IMR-90 (cell line): ENCODE results near the gene ZNF513. TPM values are rescaled to one million over a fixed set of nuclear protein-coding genes. Genes with fewer than 3 reads are reported as not detected.

Experiments used
- ATAC-seq: fragments of 200-7000 bp; cut with Tn5 transposase; 2 replicates; pipeline ENCODE4 v1.9.1; 2020; ENCODE audit warnings: low read depth, mild to moderate bottlenecking, moderate library complexity
- BruUV-seq: library from RNA; stranded (reverse); fragments of 400-500 nt; replicated peaks from 2 replicates; lab custom pipeline; 2021; lab: Mats Ljungman, UMichigan
- CTCF ChIA-PET: fragments of 300-600 bp; formaldehyde crosslinking; extraction: SDS; loops from one replicate; lab custom pipeline; 2021; ENCODE audit warnings: antibody characterized with exemption; lab: Yijun Ruan, JAX
- POLR2A ChIA-PET: fragments of 300-600 bp; sonication (Branson Sonifier 250); formaldehyde crosslinking; loops from one replicate; lab custom pipeline; 2022; ENCODE audit warnings: antibody characterized with exemption; ENCODE audit not compliant: unreplicated experiment; lab: Charles Lee
- DNase-seq: peaks from one replicate; pipeline ENCODE4 v3.0.0; 2013
- H2AFZ ChIP-seq: replicated peaks from 2 replicates; pipeline ENCODE3; 2013; ENCODE audit warnings: low read length, mild to moderate bottlenecking; ENCODE audit not compliant: poor library complexity
- H2AK5ac ChIP-seq: 2 replicates; pipeline ENCODE4 v1.6.1; 2013; ENCODE audit warnings: low read depth, low read length, inconsistent platforms
- H2AK9ac ChIP-seq: replicated peaks from 2 replicates; pipeline ENCODE3; 2013; ENCODE audit warnings: mild to moderate bottlenecking, low read depth, low read length, moderate library complexity; ENCODE audit not compliant: poor library complexity
- H2BK120ac ChIP-seq: 2 replicates; pipeline ENCODE4 v1.6.1; 2013; ENCODE audit warnings: low read depth, low read length, inconsistent platforms
- H2BK15ac ChIP-seq: 3 replicates; pipeline ENCODE4 v1.6.1; 2013; ENCODE audit warnings: low read depth, low read length, inconsistent platforms
- H2BK20ac ChIP-seq: 2 replicates; pipeline ENCODE4 v1.6.1; 2013; ENCODE audit warnings: low read depth, mild to moderate bottlenecking, inconsistent platforms, low read length, moderate library complexity
- H2BK5ac ChIP-seq: 2 replicates; pipeline ENCODE4 v1.6.1; 2013; ENCODE audit warnings: mild to moderate bottlenecking, low read depth, low read length, inconsistent platforms; ENCODE audit not compliant: poor library complexity, severe bottlenecking
- H3K14ac ChIP-seq: replicated peaks from 2 replicates; pipeline ENCODE4 v1.6.1; 2013; ENCODE audit warnings: low read depth, low read length, inconsistent platforms
- H3K18ac ChIP-seq: 2 replicates; pipeline ENCODE4 v1.6.1; 2013; ENCODE audit warnings: low read depth, low read length, control low read depth
- H3K23ac ChIP-seq: 2 replicates; pipeline ENCODE4 v1.6.1; 2013; ENCODE audit warnings: low read depth, low read length, inconsistent platforms
- H3K27ac ChIP-seq: 2 replicates; pipeline ENCODE4 v1.5.1; 2013; ENCODE audit warnings: mild to moderate bottlenecking, control low read depth, low read length; ENCODE audit not compliant: insufficient read depth
- H3K27me3 ChIP-seq: 2 replicates; pipeline ENCODE4 v1.6.1; 2013; ENCODE audit warnings: low read length; ENCODE audit not compliant: control insufficient read depth, insufficient read depth
- H3K36me3 ChIP-seq: 2 replicates; pipeline ENCODE4 v1.6.1; 2013; ENCODE audit warnings: low read length, mixed read lengths; ENCODE audit not compliant: control insufficient read depth, insufficient read depth
- H3K4ac ChIP-seq: 2 replicates; pipeline ENCODE4 v1.6.1; 2013; ENCODE audit warnings: low read depth, low read length, inconsistent platforms
- H3K4me1 ChIP-seq: 2 replicates; pipeline ENCODE4 v1.6.1; 2013; ENCODE audit warnings: low read length, mixed read lengths; ENCODE audit not compliant: control insufficient read depth, insufficient read depth
- H3K4me2 ChIP-seq: 2 replicates; pipeline ENCODE4 v1.6.1; 2013; ENCODE audit warnings: low read depth, mild to moderate bottlenecking, control low read depth, low read length, moderate library complexity
- H3K4me3 ChIP-seq: 2 replicates; pipeline ENCODE4 v1.5.1; 2013; ENCODE audit warnings: low read depth, mild to moderate bottlenecking, control low read depth, low read length, moderate library complexity; ENCODE audit not compliant: insufficient read depth
- H3K56ac ChIP-seq: 2 replicates; pipeline ENCODE4 v1.6.1; 2013; ENCODE audit warnings: low read length, inconsistent platforms; ENCODE audit not compliant: insufficient read depth; ENCODE audit errors: extremely low read depth
- H3K79me1 ChIP-seq, 2 experiments: 2 replicates each; pipeline ENCODE4 v1.6.1; 2013; ENCODE audit warnings: low read length in 2 of 2, inconsistent platforms in 1 of 2, low read depth in 1 of 2
- H3K9ac ChIP-seq: 2 replicates; pipeline ENCODE4 v1.6.1; 2013; ENCODE audit warnings: low read depth, low read length, control low read depth
- H3K9me1 ChIP-seq: 2 replicates; pipeline ENCODE4 v1.6.1; 2013; ENCODE audit warnings: low read length, inconsistent platforms; ENCODE audit not compliant: insufficient read depth
- H3K9me3 ChIP-seq: 2 replicates; pipeline ENCODE4 v1.6.1; 2013; ENCODE audit warnings: low read length; ENCODE audit not compliant: control insufficient read depth, insufficient read depth
- H4K20me1 ChIP-seq: 2 replicates; pipeline ENCODE4 v1.6.1; 2013; ENCODE audit warnings: low read length, inconsistent platforms; ENCODE audit not compliant: insufficient read depth
- H4K5ac ChIP-seq: 2 replicates; pipeline ENCODE4 v1.6.1; 2013; ENCODE audit warnings: mild to moderate bottlenecking, low read depth, low read length, control low read depth
- H4K8ac ChIP-seq, 2 experiments: 2 replicates each; pipeline ENCODE4 v1.6.1; 2013; ENCODE audit warnings: low read depth in 2 of 2, low read length in 2 of 2, control low read depth in 1 of 2, inconsistent platforms in 1 of 2
- H4K91ac ChIP-seq: 2 replicates; pipeline ENCODE4 v1.6.1; 2013; ENCODE audit warnings: low read depth, low read length, inconsistent platforms; ENCODE audit not compliant: insufficient read depth
- BHLHE40 ChIP-seq: fragments of 150-350 bp; IDR thresholded peaks from 2 replicates; pipeline ENCODE4 v1.6.1; 2016; ENCODE audit warnings: mild to moderate bottlenecking, low read depth, low read length
- CTCF ChIP-seq: conservative IDR thresholded peaks from 2 replicates; pipeline ENCODE4 v1.5.1; 2012; ENCODE audit warnings: mild to moderate bottlenecking, low read depth, low read length, improper control_type of control experiment
- MAFK ChIP-seq: IDR thresholded peaks from 2 replicates; pipeline ENCODE4 v1.6.1; 2012; ENCODE audit warnings: low read depth, low read length, improper control_type of control experiment
- MXI1 ChIP-seq: IDR thresholded peaks from 2 replicates; pipeline ENCODE4 v1.6.1; 2012; ENCODE audit warnings: low read depth, mild to moderate bottlenecking, low read length, moderate library complexity, borderline replicate concordance
- RAD21 ChIP-seq: IDR thresholded peaks from 2 replicates; pipeline ENCODE4 v1.6.1; 2012; ENCODE audit warnings: low read length, improper control_type of control experiment
- SMC3 ChIP-seq: fragments of 150-350 bp; IDR thresholded peaks from 2 replicates; pipeline ENCODE4 v1.6.1; 2016; ENCODE audit warnings: low read depth, mild to moderate bottlenecking, antibody characterized with exemption, low read length, moderate library complexity
- WGBS, 2 experiments: methylation state at CpG; one replicate each; pipeline versions ENCODE4 v1.1.5 to v1.1.7; 2013; ENCODE audit warnings: missing lambda C conversion rate in 2 of 2; ENCODE audit not compliant: insufficient read length in 1 of 2; ENCODE audit errors: extremely low coverage in 2 of 2; 5-methylcytosine and 5-hydroxymethylcytosine counted together
- dilution Hi-C: fragments of 300-500 bp; cut with HindIII; formaldehyde crosslinking; loops from one replicate; pipeline ENCODE4 v1.14.3; 2018; ENCODE audit warnings: low sequenced_read_pairs; ENCODE audit not compliant: unreplicated experiment
- in situ Hi-C: fragments of 300-500 bp; cut with MboI; formaldehyde crosslinking; loops from 3 replicates; pipeline ENCODE4 v1.14.3; 2019; ENCODE audit warnings: low sequenced_read_pairs, inconsistent platforms, mixed read lengths
- intact Hi-C: fragments of 100-400 bp; cut with micrococcal nuclease; formaldehyde crosslinking; loops from 2 replicates; pipeline ENCODE4 v1.10.0; 2022
- polyA plus RNA-seq, 3 experiments: library from polyadenylated mRNA; depleted of rRNA; stranded (reverse); fragments of >200 nt; gene quantifications; 2 replicates each; pipeline ENCODE4 v1.2.3, GENCODE V29; 2012; ENCODE audit warnings: low replicate concordance in 1 of 3
- total RNA-seq: library from RNA; depleted of rRNA; stranded (reverse); fragments of >200 nt; gene quantifications from 2 replicates; pipeline ENCODE4 v1.2.3, GENCODE V29; 2012
- TF ChIP-seq, protein P1 (sequence below): fragments of 150-350 bp; IDR thresholded peaks from 2 replicates; pipeline ENCODE4 v1.6.1; 2016; ENCODE audit warnings: low read depth, mild to moderate bottlenecking, low read length, moderate library complexity, borderline replicate concordance
- TF ChIP-seq, protein P2 (sequence below): fragments of 150-350 bp; IDR thresholded peaks from 2 replicates; pipeline ENCODE4 v1.6.1; 2017; ENCODE audit warnings: mild to moderate bottlenecking, antibody characterized with exemption, low read length, low read depth

The ZNF513 gene
- total and polyA plus RNA-seq, 2 of the 4 experiments (the other 2 are of a cell fraction), result 3.4 to 23.7 TPM

GRCh38 chr2:27412419-27413152, 32.1 kb upstream of the ZNF513 start:
- Histone ChIP-seq H3K4me3 (no peak overlapping the region), H3K4me1 (0 out of 2 replicates have a peak, but pooled peaks cover under 1% of the 10 kb centered on the region), H3K23ac (no peak overlapping the region), H2BK5ac (no peak overlapping the region), H3K56ac (no peak overlapping the region), H3K4me2 (no peak overlapping the region), H2AK5ac (no peak overlapping the region), H3K36me3 (no peaks in the 10 kb centered on the region), H3K9me1 (peaks cover 4% of the 10 kb centered on the region; the same call in 1 of the 2 replicates), H2BK20ac (no peak overlapping the region), H4K8ac (no peak overlapping the region), H3K79me1 (peaks cover 0 to 14% of the 10 kb centered on the region in 2 experiments; a peak in 2 of 4 replicates), H2AK9ac (no peak overlapping the region), H3K27ac (no peak overlapping the region), H4K20me1 (peaks cover 8% of the 10 kb centered on the region), H4K5ac (no peak overlapping the region), H3K9ac (no peak overlapping the region), H3K4ac (no peak overlapping the region), H3K18ac (no peak overlapping the region), H2BK120ac (no peak overlapping the region), H3K27me3 (no peaks in the 10 kb centered on the region), H3K9me3 (no peaks in the 10 kb centered on the region), H2BK15ac (no peak overlapping the region), H4K91ac (no peak overlapping the region), H2AFZ (no peak overlapping the region), H3K14ac (no peak overlapping the region)
- ChIA-PET POLR2A (no interaction called here), CTCF (no interaction called here)
- BruUV-seq, result no TSS peak
- DNase-seq (no peak), ATAC-seq (no peak)
- intact Hi-C loops (no loop called here), in situ Hi-C loops (no loop called here), dilution Hi-C loops (no loop called here)
- TF ChIP-seq MXI1, result no peak
- no peak for TF ChIP-seq RAD21
- TF ChIP-seq, protein P1, sequence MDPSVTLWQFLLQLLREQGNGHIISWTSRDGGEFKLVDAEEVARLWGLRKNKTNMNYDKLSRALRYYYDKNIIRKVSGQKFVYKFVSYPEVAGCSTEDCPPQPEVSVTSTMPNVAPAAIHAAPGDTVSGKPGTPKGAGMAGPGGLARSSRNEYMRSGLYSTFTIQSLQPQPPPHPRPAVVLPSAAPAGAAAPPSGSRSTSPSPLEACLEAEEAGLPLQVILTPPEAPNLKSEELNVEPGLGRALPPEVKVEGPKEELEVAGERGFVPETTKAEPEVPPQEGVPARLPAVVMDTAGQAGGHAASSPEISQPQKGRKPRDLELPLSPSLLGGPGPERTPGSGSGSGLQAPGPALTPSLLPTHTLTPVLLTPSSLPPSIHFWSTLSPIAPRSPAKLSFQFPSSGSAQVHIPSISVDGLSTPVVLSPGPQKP, result no peak
- no peak for TF ChIP-seq BHLHE40
- TF ChIP-seq, protein P2, sequence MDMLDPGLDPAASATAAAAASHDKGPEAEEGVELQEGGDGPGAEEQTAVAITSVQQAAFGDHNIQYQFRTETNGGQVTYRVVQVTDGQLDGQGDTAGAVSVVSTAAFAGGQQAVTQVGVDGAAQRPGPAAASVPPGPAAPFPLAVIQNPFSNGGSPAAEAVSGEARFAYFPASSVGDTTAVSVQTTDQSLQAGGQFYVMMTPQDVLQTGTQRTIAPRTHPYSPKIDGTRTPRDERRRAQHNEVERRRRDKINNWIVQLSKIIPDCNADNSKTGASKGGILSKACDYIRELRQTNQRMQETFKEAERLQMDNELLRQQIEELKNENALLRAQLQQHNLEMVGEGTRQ, result no peak
- no peak for TF ChIP-seq SMC3
- TF ChIP-seq CTCF, result no peak
- no peak for TF ChIP-seq MAFK
- no CpG with 5 or more reads among the region's 9 CpGs for WGBS, 2 experiments
